HEK293 (cell line): ENCODE measurements around the gene MARK3.

ENCODE experiments used
- CTCF ChIA-PET: fragments of 350-600 bp; formaldehyde crosslinking; extraction: SDS; loops from one replicate; lab custom pipeline; 2021; ENCODE audit warnings: antibody characterized with exemption; lab: Yijun Ruan, JAX
- POLR2A ChIA-PET: fragments of 300-600 bp; formaldehyde crosslinking; extraction: SDS; loops from one replicate; lab custom pipeline; 2020; ENCODE audit warnings: antibody characterized with exemption, inconsistent platforms; lab: Yijun Ruan, JAX
- H3K27ac ChIP-seq: fragments of 200-500 bp; sonication (Bioruptor generic); 2 replicates; pipeline ENCODE4 v1.5.1; 2014; ENCODE audit warnings: low read depth, low read length, control low read depth, inconsistent platforms; ENCODE audit errors: extremely low read depth
- H3K36me3 ChIP-seq, 2 experiments: fragments of 200-500 bp in 1 of 2; sonication (Bioruptor generic) in 1 of 2; 1 replicate in 1 of 2; 2 replicates in 1 of 2; pipeline ENCODE4 v1.5.1; 2014 to 2017; ENCODE audit warnings: inconsistent platforms in 2 of 2, low read length in 2 of 2; ENCODE audit not compliant: control insufficient read depth in 2 of 2, insufficient read depth in 1 of 2
- H3K4me1 ChIP-seq: fragments of 200-500 bp; sonication (Bioruptor generic); 2 replicates; pipeline ENCODE4 v1.5.1; 2014; ENCODE audit warnings: mild to moderate bottlenecking, low read length, inconsistent platforms; ENCODE audit not compliant: control insufficient read depth, insufficient read depth
- H3K4me3 ChIP-seq: 2 replicates; pipeline ENCODE4 v1.5.1; 2011; ENCODE audit warnings: low read depth, mild to moderate bottlenecking, control low read depth, low read length, moderate library complexity
- H3K9me3 ChIP-seq: fragments of 200-500 bp; sonication (Bioruptor generic); 2 replicates; pipeline ENCODE4 v1.5.1; 2014; ENCODE audit warnings: low read depth, low read length, inconsistent platforms; ENCODE audit not compliant: control insufficient read depth, insufficient read depth
- GFI1B ChIP-seq: fragments of 450-650 bp; formaldehyde crosslinking; IDR thresholded peaks from 2 replicates; pipeline ENCODE4 v1.5.1; 2016; ENCODE audit warnings: missing biosample characterization, missing genetic modification characterization
- HOXD13 ChIP-seq: sonication (generic); formaldehyde crosslinking; IDR thresholded peaks from 2 replicates; pipeline ENCODE4 v1.8.0; 2022; ENCODE audit warnings: missing genetic modification reagents, borderline replicate concordance
- IKZF3 ChIP-seq: fragments of 450-650 bp; IDR thresholded peaks from 2 replicates; pipeline ENCODE4 v1.5.0; 2018; ENCODE audit warnings: missing biosample characterization, mild to moderate bottlenecking, missing genetic modification characterization, moderate library complexity
- KLF9 ChIP-seq: fragments of 450-650 bp; formaldehyde crosslinking; IDR thresholded peaks from 2 replicates; pipeline ENCODE4 v1.5.1; 2016; ENCODE audit warnings: missing biosample characterization, missing genetic modification characterization, low read depth
- OVOL3 ChIP-seq: fragments of 450-650 bp; formaldehyde crosslinking; IDR thresholded peaks from 2 replicates; pipeline ENCODE4 v1.5.1; 2016; ENCODE audit warnings: missing biosample characterization, missing genetic modification characterization
- PATZ1 ChIP-seq: fragments of 450-650 bp; formaldehyde crosslinking; IDR thresholded peaks from 2 replicates; pipeline ENCODE4 v1.5.1; 2016; ENCODE audit warnings: missing biosample characterization, missing genetic modification characterization
- RBAK ChIP-seq: fragments of 450-650 bp; formaldehyde crosslinking; IDR thresholded peaks from 2 replicates; pipeline ENCODE4 v1.5.1; 2016; ENCODE audit warnings: missing biosample characterization, missing genetic modification characterization
- SCRT2 ChIP-seq: fragments of 450-650 bp; formaldehyde crosslinking; IDR thresholded peaks from 2 replicates; pipeline ENCODE4 v1.5.1; 2016; ENCODE audit warnings: missing biosample characterization, missing genetic modification characterization
- SETDB1 ChIP-seq: IDR thresholded peaks from one replicate; pipeline ENCODE4 v1.6.1; 2017; ENCODE audit warnings: mild to moderate bottlenecking, low read length, moderate library complexity, mixed read lengths; ENCODE audit not compliant: insufficient read length
- SP3 ChIP-seq: fragments of 450-650 bp; formaldehyde crosslinking; IDR thresholded peaks from 2 replicates; pipeline ENCODE4 v1.5.1; 2016; ENCODE audit warnings: missing biosample characterization, missing genetic modification characterization
- TCF7L2 ChIP-seq: IDR thresholded peaks from 2 replicates; pipeline ENCODE4 v1.6.1; 2011; ENCODE audit warnings: low read depth, mild to moderate bottlenecking, inconsistent platforms, low read length, moderate library complexity, borderline replicate concordance
- ZBTB10 ChIP-seq: fragments of 450-650 bp; formaldehyde crosslinking; IDR thresholded peaks from 2 replicates; pipeline ENCODE4 v1.5.1; 2016; ENCODE audit warnings: missing biosample characterization, missing genetic modification characterization
- ZBTB48 ChIP-seq: fragments of 450-650 bp; formaldehyde crosslinking; IDR thresholded peaks from 2 replicates; pipeline ENCODE4 v1.5.1; 2016; ENCODE audit warnings: missing biosample characterization, missing genetic modification characterization
- ZEB2 ChIP-seq: fragments of 450-650 bp; formaldehyde crosslinking; IDR thresholded peaks from 2 replicates; pipeline ENCODE4 v1.5.1; 2016; ENCODE audit warnings: missing biosample characterization, missing genetic modification characterization
- ZNF133 ChIP-seq: fragments of 450-650 bp; formaldehyde crosslinking; IDR thresholded peaks from 2 replicates; pipeline ENCODE4 v1.5.1; 2016; ENCODE audit warnings: missing biosample characterization, missing genetic modification characterization
- ZNF155 ChIP-seq: fragments of 450-650 bp; formaldehyde crosslinking; IDR thresholded peaks from 2 replicates; pipeline ENCODE4 v1.5.1; 2016; ENCODE audit warnings: missing biosample characterization, missing genetic modification characterization
- ZNF311 ChIP-seq: fragments of 450-650 bp; formaldehyde crosslinking; IDR thresholded peaks from 2 replicates; pipeline ENCODE4 v1.5.1; 2017; ENCODE audit warnings: missing biosample characterization, missing genetic modification characterization, borderline replicate concordance
- ZNF341 ChIP-seq: fragments of 450-650 bp; formaldehyde crosslinking; IDR thresholded peaks from 2 replicates; pipeline ENCODE4; 2016; ENCODE audit warnings: low read depth, missing biosample characterization, missing genetic modification characterization
- ZNF645 ChIP-seq: fragments of 450-650 bp; formaldehyde crosslinking; IDR thresholded peaks from 2 replicates; pipeline ENCODE4; 2016; ENCODE audit warnings: missing biosample characterization, missing genetic modification characterization
- ZNF701 ChIP-seq: fragments of 450-650 bp; formaldehyde crosslinking; IDR thresholded peaks from 2 replicates; pipeline ENCODE4 v1.5.1; 2016; ENCODE audit warnings: missing biosample characterization, missing genetic modification characterization
- ZNF707 ChIP-seq: fragments of 450-650 bp; formaldehyde crosslinking; IDR thresholded peaks from 2 replicates; pipeline ENCODE4 v1.5.1; 2016; ENCODE audit warnings: missing biosample characterization, missing genetic modification characterization
- ZNF792 ChIP-seq: fragments of 450-650 bp; formaldehyde crosslinking; IDR thresholded peaks from 2 replicates; pipeline ENCODE4 v1.5.1; 2016; ENCODE audit warnings: missing biosample characterization, missing genetic modification characterization
- TF ChIP-seq, protein P1 (sequence below): fragments of 450-650 bp; formaldehyde crosslinking; IDR thresholded peaks from 2 replicates; pipeline ENCODE4 v1.5.1; 2016; ENCODE audit warnings: missing biosample characterization, missing genetic modification characterization
- TF ChIP-seq, protein P2 (sequence below): fragments of 450-650 bp; formaldehyde crosslinking; optimal IDR thresholded peaks from 2 replicates; pipeline ENCODE3; 2016; ENCODE audit warnings: missing biosample characterization, mild to moderate bottlenecking, missing genetic modification characterization
- TF ChIP-seq, protein P3 (sequence below): fragments of 450-650 bp; formaldehyde crosslinking; IDR thresholded peaks from 2 replicates; pipeline ENCODE4 v1.5.1; 2016; ENCODE audit warnings: missing biosample characterization, missing genetic modification characterization

MARK3 gene

DNA sequence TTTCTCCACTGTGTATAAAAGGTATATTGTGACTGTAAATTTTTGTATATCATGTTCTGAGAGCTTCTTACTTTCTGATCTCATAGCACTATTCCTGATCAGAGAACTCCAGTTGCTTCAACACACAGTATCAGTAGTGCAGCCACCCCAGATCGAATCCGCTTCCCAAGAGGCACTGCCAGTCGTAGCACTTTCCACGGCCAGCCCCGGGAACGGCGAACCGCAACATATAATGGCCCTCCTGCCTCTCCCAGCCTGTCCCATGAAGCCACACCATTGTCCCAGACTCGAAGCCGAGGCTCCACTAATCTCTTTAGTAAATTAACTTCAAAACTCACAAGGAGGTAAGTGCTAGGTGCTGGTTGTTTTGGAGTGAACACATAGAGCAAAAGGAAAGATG lies 106.5 kb downstream of the MARK3 start:
- TF ChIP-seq SETDB1 (no peak), HOXD13 (CRISPR knock-in tag) (no peak), SCRT2 (tag by site-specific recombination) (no peak), ZBTB10 (tag by site-specific recombination) (no peak), ZNF645 (tag by site-specific recombination) (no peak), ZNF155 (tag by site-specific recombination) (no peak), SP3 (tag by site-specific recombination) (no peak), ZNF311 (tag by site-specific recombination) (no peak), KLF9 (tag by site-specific recombination) (no peak), IKZF3 (no peak), OVOL3 (no peak), ZNF341 (no peak), ZNF701 (no peak), ZBTB48 (no peak), GFI1B (no peak)
- TF ChIP-seq, protein P1, sequence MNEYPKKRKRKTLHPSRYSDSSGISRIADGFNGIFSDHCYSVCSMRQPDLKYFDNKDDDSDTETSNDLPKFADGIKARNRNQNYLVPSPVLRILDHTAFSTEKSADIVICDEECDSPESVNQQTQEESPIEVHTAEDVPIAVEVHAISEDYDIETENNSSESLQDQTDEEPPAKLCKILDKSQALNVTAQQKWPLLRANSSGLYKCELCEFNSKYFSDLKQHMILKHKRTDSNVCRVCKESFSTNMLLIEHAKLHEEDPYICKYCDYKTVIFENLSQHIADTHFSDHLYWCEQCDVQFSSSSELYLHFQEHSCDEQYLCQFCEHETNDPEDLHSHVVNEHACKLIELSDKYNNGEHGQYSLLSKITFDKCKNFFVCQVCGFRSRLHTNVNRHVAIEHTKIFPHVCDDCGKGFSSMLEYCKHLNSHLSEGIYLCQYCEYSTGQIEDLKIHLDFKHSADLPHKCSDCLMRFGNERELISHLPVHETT (tag by site-specific recombination) = no peak
- TF ChIP-seq, protein P2, sequence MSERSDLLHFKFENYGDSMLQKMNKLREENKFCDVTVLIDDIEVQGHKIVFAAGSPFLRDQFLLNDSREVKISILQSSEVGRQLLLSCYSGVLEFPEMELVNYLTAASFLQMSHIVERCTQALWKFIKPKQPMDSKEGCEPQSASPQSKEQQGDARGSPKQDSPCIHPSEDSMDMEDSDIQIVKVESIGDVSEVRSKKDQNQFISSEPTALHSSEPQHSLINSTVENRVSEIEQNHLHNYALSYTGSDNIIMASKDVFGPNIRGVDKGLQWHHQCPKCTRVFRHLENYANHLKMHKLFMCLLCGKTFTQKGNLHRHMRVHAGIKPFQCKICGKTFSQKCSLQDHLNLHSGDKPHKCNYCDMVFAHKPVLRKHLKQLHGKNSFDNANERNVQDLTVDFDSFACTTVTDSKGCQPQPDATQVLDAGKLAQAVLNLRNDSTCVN (tag by site-specific recombination) = no peak
- TF ChIP-seq, all 188 proteins: peak for 0
- Histone ChIP-seq H3K4me1 (no peaks in the 10 kb centered on the region), H3K4me3 (no peak overlapping the region), H3K9me3 (no peaks in the 10 kb centered on the region), H3K27ac (no peak overlapping the region), H3K36me3 (peaks cover 42 to 68% of the 10 kb centered on the region in 2 experiments)
- CTCF ChIA-PET = interaction anchor here (0.6 to 1.7 kb wide), 3 partner anchors 10 to 65 kb away, joined by 3 to 10 read pairs (median 3); no protein-coding TSS in a partner anchor
- POLR2A ChIA-PET = no interaction called here

DNA sequence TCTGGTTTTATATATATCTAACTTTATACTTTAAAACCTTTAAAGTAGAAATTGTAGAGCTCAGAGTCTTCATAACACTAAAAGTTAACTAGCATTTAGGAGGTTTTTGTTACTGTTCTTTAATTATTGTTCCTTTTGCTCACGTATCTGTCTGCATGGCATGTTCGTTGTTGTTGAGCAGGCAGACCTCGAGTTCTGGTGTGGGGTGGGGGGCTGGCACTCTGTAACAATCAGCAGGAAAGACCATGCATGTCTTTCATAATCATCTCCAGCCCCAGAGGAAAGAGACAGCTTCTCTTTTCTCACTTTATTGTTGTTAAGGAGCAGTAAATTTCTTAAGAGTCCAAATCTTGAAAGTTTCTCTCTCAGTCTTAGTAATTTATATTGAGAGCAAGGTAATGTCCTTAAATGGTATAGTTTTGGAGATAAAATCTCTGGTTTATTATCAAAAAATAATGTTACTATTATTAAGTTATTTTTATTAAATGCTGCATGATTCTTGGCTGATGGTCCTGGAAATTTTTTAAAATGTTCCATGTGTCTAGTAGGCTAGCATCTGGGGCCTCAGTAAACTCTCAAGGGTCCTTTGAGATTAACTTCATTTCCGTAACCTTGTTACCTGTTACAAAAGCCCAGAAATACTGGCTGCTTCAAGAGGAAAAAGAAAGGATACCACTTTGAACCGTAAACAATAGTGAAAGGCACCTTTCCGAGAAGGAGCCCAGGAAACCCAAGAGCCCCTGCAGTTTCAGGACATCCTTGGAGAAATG lies 107.1 kb downstream of the MARK3 start:
- Histone ChIP-seq H3K27ac (no peak overlapping the region), H3K4me3 (no peak overlapping the region), H3K4me1 (no peaks in the 10 kb centered on the region), H3K36me3 (peaks cover 36 to 66% of the 10 kb centered on the region in 2 experiments), H3K9me3 (no peaks in the 10 kb centered on the region)
- ChIA-PET CTCF (interaction anchor here (0.6 to 1.7 kb wide), 4 partner anchors 9 to 66 kb away, joined by 3 to 10 read pairs (median 3); no protein-coding TSS in a partner anchor), POLR2A (no interaction called here)
- no peak for TF ChIP-seq ZNF133 (tag by site-specific recombination)
- no peak for TF ChIP-seq ZNF792 (tag by site-specific recombination)
- no peak for TF ChIP-seq PATZ1 (tag by site-specific recombination)
- TF ChIP-seq RBAK (tag by site-specific recombination) = no peak
- TF ChIP-seq TCF7L2 = no peak
- TF ChIP-seq ZNF707 (tag by site-specific recombination) = no peak
- TF ChIP-seq ZEB2 (tag by site-specific recombination) = no peak
- TF ChIP-seq, protein P3, sequence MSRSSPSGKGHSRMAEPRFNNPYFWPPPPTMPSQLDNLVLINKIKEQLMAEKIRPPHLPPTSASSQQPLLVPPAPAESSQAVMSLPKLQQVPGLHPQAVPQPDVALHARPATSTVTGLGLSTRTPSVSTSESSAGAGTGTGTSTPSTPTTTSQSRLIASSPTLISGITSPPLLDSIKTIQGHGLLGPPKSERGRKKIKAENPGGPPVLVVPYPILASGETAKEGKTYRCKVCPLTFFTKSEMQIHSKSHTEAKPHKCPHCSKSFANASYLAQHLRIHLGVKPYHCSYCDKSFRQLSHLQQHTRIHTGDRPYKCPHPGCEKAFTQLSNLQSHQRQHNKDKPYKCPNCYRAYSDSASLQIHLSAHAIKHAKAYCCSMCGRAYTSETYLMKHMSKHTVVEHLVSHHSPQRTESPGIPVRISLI (tag by site-specific recombination) = no peak
